Activated CD8-positive, alpha-beta memory T cell treated with anti-CD3 and anti-CD28 coated beads, Interleukin-2, amount 50 U/mL, for 1 hour (primary cell): Measurements from ENCODE around the gene STARD9.

Source experiments
- DNase-seq: peaks from one replicate; pipeline ENCODE4 v3.0.0-alpha.2; 2020; ENCODE audit errors: extremely low read depth

Gene STARD9

DNA sequence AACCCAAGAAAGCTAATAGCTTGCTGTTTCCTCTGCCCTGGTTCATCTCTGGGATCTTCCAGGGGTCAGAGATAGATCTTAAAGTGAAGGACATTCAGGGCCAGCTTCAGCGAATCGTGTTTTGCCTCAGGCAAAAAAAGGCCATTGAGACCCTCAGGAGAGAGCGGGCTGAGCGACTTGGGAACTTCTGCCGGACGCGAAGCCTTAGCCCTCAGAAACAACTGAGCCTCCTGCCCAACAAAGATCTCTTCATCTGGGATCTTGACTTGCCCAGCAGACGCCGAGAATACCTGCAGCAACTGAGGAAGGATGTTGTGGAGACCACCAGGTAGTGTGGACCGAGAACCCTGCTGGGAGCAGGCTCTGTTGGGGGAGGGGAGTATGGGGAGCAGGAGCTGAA is 119.0 kb downstream of the STARD9 start:
- DNase-seq = no peak

DNA sequence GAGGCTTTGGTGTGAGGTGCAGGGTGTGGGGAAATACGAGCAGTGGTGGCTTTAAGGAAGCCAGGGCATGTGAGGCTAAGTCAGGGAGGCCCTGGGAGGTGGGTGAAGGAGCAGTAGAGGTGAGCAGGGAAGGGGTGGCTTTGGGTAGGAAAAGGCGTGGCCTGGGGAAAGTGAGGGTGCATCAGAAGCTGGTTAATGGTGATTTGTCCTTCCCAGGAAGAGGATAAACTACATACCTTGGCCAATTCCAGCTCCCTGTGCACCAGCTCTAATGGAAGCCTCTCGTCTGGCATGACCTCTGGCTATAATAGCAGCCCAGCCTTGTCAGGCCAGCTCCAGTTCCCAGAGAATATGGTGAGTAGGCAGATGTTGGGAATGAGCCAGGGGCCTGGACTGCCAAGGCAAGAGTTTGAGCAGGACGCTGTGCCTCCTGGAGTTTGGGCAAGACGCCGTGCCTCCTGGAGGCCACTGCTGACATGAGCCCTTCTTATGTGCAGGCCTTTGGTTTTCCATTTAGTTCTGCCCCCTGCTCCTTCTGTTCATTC is 120.2 kb downstream of the STARD9 start:
- no peak for DNase-seq

DNA sequence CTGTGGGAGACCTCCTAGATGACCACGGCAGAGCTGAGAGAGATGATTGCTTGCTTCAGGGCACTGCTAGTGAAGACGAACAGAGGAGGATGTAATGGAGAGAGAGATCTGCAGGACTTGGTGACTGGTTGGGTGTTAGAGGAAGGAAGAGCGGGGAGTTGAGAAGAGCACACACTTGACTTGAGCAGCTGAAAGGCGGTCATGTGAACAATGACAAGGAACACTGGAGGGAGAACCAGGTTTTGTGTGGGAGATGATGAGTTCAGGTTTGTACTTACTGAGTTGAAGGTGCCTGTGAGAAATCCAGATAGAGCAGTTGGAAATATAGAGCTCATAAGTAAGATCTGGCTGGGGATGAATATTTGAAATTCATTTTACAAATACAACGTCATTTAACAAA is 121.2 kb downstream of the STARD9 start:
- no peak for DNase-seq

DNA sequence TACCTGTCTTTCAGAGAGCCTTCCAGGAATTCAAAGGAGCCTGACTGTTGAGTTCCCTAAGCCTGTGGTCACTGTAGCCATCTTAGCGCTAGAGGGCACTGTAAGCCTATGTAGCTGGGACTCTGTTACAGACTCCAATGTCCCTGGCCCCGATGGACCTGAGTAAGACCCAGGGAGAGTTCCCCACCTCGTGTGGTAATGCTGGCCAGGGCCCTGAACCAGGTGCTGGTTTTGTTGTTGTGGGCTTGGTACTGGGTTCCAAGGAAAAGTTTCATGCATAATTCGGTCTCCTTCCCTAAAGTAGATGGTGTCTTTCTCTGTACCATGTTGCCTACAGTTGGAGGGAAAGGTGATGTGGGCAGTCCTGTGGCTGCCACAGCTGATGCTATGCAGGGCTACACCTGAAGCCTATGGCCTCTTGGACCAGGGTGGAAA is 129.1 kb downstream of the STARD9 start:
- peak; percentile 4 for DNase-seq

DNA sequence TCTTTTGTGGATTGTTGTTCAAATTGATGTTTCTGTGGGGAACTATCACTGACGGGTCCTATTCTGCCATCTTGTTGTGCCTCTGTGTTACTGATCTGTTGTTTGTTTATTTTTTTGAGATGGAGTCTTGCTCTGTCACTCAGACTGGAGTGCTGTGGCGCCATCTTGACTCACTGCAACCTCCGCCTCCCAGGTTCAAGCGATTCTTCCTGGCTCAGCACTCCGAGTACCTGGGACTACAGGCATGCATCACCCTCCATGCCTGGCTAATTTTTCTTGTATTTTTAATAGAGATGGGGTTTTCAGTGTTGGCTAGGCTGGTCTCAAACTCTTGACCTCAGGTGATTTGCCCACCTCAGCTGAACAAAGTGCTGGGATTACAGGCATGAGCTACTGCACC is 129.9 kb downstream of the STARD9 start:
- DNase-seq = no peak

DNA sequence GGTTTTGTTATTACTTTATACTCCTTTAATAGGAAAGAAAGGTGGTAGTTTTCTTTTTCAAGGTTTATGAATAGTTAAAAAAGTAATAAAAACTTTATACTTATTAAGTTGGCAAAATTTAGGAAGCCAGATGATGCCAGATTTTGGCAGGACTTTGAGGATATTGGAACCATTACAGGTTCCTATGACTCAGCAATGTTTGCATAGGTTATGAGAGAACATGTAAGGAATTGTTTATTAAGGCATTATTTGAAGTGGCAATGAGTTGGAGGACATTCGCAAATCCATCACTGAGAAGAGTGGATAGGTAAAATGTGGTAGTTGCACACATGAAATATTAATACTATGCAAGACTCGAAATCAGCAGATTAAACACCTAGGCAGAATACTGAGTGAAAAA is 131.7 kb downstream of the STARD9 start:
- no peak for DNase-seq

DNA sequence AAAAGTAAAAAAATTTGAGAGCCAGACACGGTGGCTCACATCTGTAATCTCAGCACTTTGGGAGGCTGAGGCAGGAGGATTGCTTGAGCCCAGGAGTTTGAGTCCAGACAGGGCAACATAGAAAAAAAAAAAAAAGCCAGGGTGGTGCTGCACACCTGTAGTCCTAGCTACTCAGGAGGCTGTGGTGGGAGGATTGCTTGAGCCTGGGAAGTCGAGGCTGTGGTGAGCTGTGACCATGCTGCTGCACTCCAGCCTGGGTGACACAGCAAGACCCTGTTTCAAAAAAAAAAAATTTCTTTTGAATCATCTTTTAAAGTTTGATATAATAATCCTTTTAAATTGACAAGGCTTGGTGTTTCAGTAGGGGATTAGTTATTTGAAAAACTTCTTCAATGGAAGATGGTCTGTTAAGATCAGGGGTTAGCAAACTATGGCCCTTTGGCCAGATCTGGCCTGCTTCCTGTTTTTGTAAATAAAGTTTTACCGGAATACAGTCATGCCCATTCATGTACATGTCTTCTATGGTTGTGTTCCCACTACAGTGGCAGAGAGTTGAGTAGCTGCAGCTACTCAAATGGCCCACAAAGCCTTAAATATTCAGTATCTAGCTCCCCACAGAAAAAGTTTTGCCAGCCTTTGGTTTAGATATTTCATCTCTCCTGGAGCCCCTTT is 132.6 kb downstream of the STARD9 start:
- DNase-seq = no peak

DNA sequence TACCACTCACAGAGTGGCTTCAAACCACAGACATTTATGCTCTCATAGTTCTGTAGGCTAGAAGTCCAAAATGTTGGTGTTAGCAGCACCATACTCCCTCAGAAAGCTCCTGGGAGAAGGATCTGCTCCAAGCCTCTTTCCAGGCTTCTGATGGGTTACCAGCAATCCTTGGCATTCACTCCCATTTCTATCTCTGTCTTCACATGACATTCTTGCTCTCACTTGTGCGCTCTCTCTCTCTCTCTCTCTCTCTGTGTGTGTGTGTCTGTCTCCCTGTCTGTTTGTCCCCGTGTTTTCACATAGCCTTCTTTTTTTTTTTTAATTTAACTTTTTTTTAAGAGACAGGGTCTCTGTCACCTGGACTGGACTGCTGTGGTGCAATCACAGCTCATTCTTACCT is 135.3 kb downstream of the STARD9 start:
- DNase-seq = no peak

DNA sequence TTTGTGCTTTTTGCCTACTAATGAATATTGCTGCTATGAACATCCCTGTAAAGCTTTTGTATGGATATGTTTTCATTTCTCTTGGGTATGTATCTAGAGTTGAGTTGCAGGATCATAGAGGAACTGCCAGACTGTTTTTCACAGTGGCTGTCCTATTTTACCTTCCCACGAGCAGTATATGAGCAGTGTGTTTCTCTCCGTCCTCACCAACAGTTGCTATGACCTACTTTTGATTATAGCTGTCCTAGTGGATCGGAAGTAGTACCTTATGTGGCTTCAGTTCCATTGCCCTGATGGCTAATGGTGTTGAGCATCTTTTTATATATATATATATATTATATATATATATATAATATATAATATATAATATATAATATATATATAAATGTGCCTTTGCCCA is 136.3 kb downstream of the STARD9 start:
- no peak for DNase-seq

DNA sequence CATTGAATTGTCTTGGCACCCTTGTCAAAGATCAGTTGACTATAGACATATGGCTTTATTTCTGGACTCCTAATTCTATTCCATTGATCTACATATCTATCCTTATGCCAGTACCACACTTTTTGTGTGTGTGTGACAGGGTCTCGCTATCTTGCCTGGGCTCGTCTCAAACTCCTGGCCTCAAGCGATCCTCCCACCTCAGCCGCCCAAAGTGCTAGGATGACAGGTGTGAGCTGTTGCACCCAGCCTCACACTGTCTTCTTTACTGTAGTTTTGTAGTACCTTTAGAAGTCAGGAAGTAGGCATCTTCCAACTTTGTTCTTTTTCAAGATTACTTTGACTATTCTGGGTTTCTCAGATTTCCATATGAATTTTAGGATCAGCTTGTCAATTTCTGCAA is 137.2 kb downstream of the STARD9 start:
- no peak for DNase-seq

DNA sequence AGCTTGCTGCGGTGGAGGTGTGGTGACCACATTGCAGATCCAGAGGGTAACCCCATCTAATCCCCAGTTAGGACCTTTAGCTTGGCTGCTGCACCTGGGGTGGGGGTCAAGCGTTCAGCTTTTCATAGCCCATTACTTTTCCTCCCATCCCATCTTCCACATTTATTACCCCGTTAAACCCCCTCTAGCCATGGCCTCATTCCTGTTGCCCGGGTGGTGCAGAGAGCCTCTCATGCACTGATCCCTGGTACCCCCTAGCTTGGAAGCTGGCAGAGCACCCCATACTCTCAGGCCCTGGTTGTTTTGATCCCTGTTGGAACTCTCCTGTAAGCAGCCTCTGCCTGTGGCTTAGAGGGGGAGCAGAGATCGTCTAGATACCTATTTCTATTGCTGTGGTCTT is 140.7 kb downstream of the STARD9 start:
- DNase-seq = no peak

DNA sequence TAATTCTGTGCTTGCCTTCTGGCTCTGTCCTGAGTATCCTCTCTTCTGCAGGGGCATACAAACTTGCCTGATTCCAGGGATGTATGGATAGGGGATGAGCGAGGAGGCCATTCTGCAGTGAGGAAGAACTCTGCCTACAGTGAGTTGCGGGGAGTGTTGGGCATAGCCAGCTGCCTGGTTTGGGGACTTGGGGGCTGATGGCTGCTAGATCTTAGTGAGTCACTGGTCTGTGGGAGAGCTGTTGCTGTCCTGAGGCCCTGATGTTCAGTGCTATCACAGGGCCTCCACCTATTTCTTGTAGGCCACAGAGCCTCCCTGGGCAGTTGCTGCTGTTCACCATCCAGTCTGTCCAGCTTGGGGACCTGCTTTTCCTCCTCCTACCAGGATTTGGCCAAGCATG is 141.2 kb downstream of the STARD9 start:
- DNase-seq = no peak

DNA sequence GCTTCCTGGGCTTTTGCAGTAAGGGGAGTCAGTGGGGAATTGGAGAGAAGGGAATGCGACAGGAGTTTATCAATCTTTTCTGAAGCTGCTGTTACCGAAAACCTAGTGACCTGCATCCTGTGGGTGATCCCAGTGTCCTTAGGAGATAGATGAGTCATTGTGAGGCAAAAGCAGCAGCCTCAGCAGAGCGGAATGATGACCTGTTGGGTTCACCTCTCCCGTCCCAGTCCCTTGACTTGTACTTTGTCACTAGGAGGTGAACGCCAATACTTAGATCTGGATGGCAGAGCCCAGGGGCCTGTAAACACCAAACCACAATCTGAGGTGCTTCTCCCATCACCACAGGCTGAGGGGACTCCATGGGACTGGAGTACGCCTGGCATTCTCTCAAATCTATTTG is 143.6 kb downstream of the STARD9 start:
- no peak for DNase-seq

DNA sequence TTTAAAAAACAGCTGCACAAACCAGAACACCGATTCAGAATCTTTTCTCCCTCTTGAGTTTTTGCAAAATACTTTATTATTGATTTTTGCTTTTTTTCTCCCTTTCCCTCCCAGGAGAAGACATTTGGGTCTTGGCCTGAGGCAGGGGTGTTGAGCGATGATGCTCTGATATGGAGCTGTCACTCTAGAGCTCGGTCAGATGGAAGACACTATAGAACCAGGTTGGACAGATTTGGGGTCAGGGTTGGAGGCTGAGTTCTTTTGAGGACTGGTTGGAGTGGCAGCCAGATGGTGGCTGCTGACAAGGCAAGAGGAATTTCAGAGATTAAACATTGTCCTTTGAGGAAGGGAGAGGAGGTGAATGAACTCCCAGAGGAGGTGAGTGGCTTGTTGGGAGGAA is 144.7 kb downstream of the STARD9 start:
- no peak for DNase-seq

DNA sequence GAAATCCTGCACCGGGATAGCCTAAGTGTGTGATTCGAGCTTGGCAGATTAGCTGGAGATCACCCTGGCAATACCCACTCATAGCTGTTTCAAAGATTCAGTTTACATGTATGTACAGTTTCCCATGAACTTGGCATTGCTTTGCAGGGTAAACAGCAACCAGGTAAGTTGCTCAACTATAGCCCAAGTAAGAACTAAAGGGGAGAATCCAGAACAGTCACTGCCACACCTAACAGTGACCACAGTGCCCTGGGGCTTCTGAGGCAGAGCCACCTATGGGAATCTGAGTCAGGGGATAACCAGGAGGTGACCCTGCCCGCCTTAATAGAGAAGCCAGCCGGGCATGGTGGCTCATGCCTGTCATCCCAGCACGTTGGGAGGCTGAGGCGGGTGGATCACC is 145.6 kb downstream of the STARD9 start:
- no peak for DNase-seq

DNA sequence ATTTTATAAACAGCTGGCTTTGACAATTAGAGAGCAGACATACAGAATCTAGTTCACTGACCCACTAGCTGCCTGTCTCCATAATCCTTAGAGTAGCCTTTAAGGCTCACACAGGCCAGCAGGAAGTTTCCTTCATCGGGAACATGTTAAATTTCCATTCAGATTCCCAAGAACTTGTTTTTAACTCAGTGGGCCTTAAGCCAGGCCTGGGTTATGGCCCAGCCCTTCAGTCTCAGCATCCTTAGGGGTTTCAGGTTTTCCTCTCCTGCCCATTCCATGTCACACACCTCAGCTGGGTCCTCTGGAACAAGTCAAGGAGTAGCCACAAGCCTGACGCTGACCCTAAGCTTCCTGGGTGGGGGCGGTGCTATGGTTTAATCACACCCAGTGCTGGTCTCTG is 146.5 kb downstream of the STARD9 start:
- no peak for DNase-seq

DNA sequence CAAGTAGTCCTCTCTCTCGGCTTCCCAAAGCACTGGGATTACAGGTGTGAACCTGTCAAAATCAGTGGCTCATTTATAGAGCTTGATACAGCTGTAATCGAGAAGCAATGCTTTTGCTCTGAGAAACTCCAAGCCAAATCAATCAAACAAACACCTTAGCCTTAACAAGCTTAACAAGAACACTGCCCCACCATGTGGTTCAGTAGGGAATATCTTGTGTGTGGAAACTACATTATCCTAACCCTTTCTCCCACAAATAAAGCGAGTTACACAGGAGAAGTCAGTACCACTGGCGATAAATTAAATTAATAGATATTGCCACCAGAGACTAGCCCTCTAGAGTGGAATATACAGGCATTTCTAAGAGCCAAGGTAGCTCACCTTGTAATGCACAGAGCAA is 147.7 kb downstream of the STARD9 start:
- no peak for DNase-seq

DNA sequence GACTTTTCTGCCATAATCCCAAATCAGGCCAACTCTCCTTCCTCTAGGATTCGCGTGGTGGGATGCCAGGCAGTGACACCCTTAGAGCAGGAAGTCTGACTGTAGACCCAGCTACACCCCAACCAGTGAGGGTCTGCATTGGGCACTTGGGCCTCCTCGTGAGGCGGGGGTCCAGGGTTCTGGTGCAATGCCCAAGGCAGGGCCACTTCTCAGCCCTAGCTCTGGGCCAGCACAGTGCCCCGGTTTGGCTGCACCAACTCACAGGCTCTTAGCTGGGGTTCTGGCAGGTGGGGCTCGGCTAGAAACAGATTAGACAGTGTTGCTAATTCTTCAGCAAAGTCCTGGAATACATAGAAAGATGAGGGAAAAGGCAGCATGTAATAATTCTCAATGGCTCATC is 148.9 kb downstream of the STARD9 start:
- no peak for DNase-seq

DNA sequence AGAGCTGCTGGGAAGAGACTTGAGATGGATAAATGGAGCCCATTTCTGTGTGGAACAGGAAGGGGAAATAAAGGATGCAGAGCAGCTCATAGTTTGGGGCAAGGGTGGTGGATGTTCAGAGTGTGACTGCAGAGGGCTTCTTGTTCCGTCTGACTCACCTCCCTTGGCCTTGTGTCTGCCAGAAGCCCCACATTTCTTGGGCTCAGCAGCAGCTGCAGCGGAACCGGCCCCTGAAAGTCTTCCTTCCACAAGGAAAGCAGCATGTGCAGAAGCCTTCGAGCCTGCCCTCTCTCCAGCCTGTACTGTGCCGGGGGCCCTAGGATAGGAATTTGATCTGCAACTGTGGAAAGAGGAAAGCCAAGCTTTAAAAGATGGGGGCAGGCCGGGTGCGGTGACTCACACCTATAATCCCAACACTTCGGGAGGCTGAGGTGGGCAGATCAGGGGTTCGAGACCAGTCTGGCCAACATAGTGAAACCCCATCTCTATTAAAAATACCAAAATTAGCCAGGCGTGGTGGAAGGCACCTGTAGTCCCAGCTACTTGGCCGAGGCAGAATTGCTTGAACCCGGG is 150.0 kb downstream of the STARD9 start:
- DNase-seq = no peak

DNA sequence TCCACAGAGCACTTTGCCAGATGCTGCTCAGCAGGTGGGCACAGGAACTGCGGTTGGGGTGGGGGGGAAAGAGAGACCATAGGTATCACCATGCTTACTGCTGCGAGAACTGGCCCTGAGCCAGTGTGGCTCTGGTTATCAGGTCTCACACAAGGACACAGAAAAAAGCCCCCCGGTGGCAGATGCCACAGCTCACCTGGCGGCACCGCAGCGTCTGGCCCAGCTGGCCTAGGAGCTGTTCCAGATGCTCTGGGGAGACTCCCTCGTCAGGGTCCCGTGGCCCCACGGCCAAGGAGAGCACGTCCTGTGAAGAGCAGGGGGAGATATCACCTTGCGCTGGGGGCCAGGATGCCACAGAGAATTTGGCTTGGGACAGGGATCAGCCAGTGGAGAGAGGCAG is 150.7 kb downstream of the STARD9 start:
- DNase-seq = no peak

DNA sequence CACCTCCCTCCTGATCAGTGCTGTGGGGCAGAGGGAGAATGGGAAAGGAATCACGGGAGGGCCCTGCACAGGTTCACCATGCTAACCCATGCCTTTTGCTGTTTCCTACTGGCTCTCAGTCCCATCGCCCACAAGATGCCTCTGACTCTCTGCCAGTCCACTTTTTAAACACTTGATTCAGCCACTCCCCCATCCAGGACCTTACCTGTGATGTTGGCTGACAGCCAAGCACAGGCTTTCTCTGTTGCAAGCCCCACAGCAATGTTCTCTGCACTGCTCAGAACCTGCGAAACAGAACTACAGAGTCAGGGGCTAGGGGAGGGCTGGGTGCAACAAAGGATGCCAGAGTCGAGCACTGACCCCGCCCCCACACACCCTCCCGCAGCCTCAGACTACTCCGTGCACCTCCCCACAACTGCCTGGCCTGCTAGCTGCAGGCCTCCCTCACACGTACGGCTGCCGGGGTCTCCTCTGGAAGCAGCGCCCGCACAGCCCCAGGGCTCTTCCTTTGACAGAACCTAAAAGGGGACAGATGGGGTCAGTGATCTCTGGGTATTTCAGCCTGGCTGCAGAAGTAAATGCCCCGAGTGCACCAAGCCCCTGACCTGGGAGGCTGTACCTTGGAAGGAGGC is 152.5 kb downstream of the STARD9 start:
- no peak for DNase-seq

DNA sequence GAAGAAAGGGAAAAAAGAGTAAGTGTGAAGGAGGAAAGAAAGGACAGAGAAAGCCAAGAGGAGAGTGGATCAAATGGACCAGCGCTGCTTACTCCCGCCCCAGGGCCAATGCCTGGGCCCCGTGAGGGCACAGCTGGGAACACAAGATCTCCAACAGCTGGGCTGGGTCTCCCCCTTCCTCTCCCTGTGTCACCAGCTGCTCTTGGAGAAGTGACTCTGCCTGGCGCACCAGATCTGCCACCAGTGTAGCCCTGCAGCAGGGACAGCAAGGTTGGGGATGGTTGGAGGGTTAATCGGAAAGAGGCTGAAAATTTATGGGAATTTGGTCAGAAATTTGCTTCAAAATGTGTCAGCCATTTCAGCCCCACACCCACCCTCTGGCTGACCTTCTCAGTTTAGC is 153.2 kb downstream of the STARD9 start:
- no peak for DNase-seq

DNA sequence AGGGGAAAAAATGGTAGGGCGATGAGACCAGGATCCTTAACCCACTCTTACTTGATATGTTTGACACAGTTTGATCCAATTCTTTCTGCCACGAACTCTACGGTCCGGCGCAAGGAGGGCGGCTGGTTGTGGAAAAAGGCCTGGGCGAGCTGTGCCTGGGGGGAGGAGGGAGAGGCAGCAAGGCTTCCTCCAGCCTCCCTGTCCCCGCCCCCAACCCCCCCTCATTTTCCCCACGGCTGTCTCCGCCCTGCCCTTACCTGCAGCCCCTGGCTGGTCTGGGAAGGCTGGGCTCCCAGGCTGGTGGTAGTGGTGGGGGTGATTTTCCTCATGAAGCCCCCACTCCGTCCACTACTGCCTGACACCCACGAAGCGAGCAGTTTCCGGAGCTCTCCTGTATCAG is 153.6 kb downstream of the STARD9 start:
- no peak for DNase-seq
